SK-N-SH (cell line): ENCODE measurements around the gene COMMD7.

ENCODE experiments used
- TCF12 ChIP-seq: IDR thresholded peaks from 2 replicates; pipeline ENCODE4 v1.4.0; 2012
- TF ChIP-seq, protein P1 (sequence below): fragments of 200-600 bp; sonication (generic); IDR thresholded peaks from 2 replicates; pipeline ENCODE4 v1.6.1; 2017; ENCODE audit warnings: antibody characterized with exemption, mild to moderate bottlenecking, moderate library complexity
- TF ChIP-seq, protein P2 (sequence below): IDR thresholded peaks from 2 replicates; pipeline ENCODE4 v1.6.1; 2012; ENCODE audit warnings: mild to moderate bottlenecking, low read depth, low read length, moderate library complexity

DNA sequence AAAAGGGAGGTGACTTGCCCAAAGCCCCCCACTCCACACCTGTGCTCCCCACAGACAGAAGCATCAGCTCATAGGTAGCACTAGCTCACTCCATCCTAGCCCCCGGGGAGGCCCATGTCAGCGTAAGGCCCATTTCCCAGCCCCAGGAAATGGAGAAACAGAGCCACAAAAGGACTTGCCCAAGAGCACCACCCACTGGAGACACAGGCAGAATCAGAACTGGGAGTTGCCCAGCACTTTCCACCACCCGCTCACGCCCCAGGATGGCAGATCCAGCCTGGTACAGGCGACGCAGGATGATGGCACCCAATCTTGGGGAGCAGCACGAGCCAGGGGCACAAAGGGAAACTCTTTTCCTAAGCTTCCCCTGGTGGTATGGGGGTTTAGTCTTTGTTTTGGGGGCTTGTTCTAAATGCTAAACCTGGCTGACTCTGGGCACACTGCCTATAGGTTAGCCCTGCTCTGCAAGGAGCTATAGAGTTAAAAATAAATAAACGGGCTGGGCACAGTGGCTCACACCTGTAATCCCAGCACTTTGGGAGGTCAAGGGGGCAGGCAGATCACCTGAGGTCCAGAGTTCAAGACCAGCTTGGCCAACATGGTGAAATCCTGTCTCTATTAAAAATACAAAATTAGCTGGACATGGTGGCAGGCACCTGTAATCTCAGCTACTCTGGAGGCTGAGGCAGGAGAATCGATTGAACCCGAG, 81.3 kb downstream of the COMMD7 start:
- TF ChIP-seq, protein P1, sequence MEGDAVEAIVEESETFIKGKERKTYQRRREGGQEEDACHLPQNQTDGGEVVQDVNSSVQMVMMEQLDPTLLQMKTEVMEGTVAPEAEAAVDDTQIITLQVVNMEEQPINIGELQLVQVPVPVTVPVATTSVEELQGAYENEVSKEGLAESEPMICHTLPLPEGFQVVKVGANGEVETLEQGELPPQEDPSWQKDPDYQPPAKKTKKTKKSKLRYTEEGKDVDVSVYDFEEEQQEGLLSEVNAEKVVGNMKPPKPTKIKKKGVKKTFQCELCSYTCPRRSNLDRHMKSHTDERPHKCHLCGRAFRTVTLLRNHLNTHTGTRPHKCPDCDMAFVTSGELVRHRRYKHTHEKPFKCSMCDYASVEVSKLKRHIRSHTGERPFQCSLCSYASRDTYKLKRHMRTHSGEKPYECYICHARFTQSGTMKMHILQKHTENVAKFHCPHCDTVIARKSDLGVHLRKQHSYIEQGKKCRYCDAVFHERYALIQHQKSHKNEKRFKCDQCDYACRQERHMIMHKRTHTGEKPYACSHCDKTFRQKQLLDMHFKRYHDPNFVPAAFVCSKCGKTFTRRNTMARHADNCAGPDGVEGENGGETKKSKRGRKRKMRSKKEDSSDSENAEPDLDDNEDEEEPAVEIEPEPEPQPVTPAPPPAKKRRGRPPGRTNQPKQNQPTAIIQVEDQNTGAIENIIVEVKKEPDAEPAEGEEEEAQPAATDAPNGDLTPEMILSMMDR = no peak
- TF ChIP-seq, protein P2, sequence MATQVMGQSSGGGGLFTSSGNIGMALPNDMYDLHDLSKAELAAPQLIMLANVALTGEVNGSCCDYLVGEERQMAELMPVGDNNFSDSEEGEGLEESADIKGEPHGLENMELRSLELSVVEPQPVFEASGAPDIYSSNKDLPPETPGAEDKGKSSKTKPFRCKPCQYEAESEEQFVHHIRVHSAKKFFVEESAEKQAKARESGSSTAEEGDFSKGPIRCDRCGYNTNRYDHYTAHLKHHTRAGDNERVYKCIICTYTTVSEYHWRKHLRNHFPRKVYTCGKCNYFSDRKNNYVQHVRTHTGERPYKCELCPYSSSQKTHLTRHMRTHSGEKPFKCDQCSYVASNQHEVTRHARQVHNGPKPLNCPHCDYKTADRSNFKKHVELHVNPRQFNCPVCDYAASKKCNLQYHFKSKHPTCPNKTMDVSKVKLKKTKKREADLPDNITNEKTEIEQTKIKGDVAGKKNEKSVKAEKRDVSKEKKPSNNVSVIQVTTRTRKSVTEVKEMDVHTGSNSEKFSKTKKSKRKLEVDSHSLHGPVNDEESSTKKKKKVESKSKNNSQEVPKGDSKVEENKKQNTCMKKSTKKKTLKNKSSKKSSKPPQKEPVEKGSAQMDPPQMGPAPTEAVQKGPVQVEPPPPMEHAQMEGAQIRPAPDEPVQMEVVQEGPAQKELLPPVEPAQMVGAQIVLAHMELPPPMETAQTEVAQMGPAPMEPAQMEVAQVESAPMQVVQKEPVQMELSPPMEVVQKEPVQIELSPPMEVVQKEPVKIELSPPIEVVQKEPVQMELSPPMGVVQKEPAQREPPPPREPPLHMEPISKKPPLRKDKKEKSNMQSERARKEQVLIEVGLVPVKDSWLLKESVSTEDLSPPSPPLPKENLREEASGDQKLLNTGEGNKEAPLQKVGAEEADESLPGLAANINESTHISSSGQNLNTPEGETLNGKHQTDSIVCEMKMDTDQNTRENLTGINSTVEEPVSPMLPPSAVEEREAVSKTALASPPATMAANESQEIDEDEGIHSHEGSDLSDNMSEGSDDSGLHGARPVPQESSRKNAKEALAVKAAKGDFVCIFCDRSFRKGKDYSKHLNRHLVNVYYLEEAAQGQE = no peak
- TF ChIP-seq TCF12 = no peak
